Adrenal gland (tissue), 12 donors: ENCODE results near the gene FGL2. TPM values are rescaled to one million over a fixed set of nuclear protein-coding genes. Genes with fewer than 3 reads are reported as not detected.
"Not testable (repeated sequence)": the region's sequence is repeated elsewhere in the genome, so short reads cannot be mapped to it uniquely, and the experiment has no call there.

Source experiments
- DNase-seq, 7 donors: peaks; one replicate each; pipeline ENCODE4 v3.0.0-alpha.2; 2019 to 2020
- H3K27ac ChIP-seq, 5 donors: fragments of 200-600 bp; sonication (generic) in 4 of 5; 1 replicate in 3 of 5; 2 replicates in 2 of 5; pipeline versions ENCODE4 v1.5.1 to v1.8.0; 2016 to 2020; ENCODE audit warnings: mild to moderate bottlenecking in 1 of 5
- H3K27me3 ChIP-seq: fragments of 200-600 bp; 2 replicates; pipeline ENCODE4 v1.8.0; 2021
- H3K36me3 ChIP-seq, 2 donors: fragments of 200-600 bp; replicated peaks in 1 of 2; 1 replicate in 1 of 2; 2 replicates in 1 of 2; pipeline versions ENCODE4 v1.5.1 to v1.8.0; 2018 to 2022
- H3K4me1 ChIP-seq, 2 donors: fragments of 200-600 bp; replicated peaks in 1 of 2; 1 replicate in 1 of 2; 2 replicates in 1 of 2; pipeline versions ENCODE4 v1.5.1 to v1.8.0; 2018 to 2021
- H3K4me3 ChIP-seq, 4 donors: fragments of 200-600 bp; sonication (generic) in 3 of 4; one replicate each; pipeline ENCODE4 v1.5.1; 2016 to 2018
- H3K9me3 ChIP-seq, 3 donors: fragments of 200-600 bp; sonication (generic) in 1 of 3; replicated peaks in 1 of 3; 1 replicate in 2 of 3; 2 replicates in 1 of 3; pipeline versions ENCODE4 v1.5.1 to v1.8.0; 2016 to 2021
- CTCF ChIP-seq, 6 experiments: fragments of 450-650 bp in 4 of 6; fragments of 200-600 bp in 2 of 6; sonication (generic) in 1 of 6; IDR thresholded peaks; 1 replicate in 5 of 6; 2 replicates in 1 of 6; pipeline versions ENCODE4 v1.5.1 to v1.8.0; 2016 to 2021; ENCODE audit warnings: antibody characterized with exemption in 6 of 6, mild to moderate bottlenecking in 2 of 6, moderate library complexity in 1 of 6
- POLR2A ChIP-seq, 2 donors: fragments of 450-650 bp; IDR thresholded peaks; one replicate each; pipeline ENCODE4 v1.6.1; 2017; ENCODE audit warnings: antibody characterized with exemption in 2 of 2, mild to moderate bottlenecking in 2 of 2, moderate library complexity in 1 of 2
- WGBS, 4 donors: extraction: QIAGEN DNeasy Blood & Tissue Kit in 2 of 4; methylation state at CpG; one replicate each; pipeline versions ENCODE4 v1.1.5 to v1.1.7; 2013 to 2017; 5-methylcytosine and 5-hydroxymethylcytosine counted together
- intact Hi-C, 2 donors: fragments of 100-400 bp; cut with DNase I; formaldehyde crosslinking; loops; one replicate each; pipeline versions ENCODE4 v1.14.1 to v1.15.0; 2022 to 2023
- polyA plus RNA-seq, 3 donors: library from polyadenylated mRNA; stranded (reverse); fragments of 200-250 nt in 2 of 3; fragments of 350-450 nt in 1 of 3; fragmentation: Illumina TruSeq in 1 of 3; extraction: RNeasy Lipid Tissue Mini Kit (QIAGEN cat#74804) in 1 of 3; gene quantifications; one replicate each; pipeline ENCODE4 v1.2.3, GENCODE V29; 2013 to 2014
- total RNA-seq, 9 donors: library from RNA; depleted of rRNA in 4 of 9; stranded (reverse); fragments of >200 nt in 4 of 9; fragments of 120-200 nt in 1 of 9; fragmentation: NEBNext Ultra II Directional in 1 of 9; extraction: Animal tissue kit (Norgen Biotek cat#: 25700) in 1 of 9; gene quantifications; one replicate each; pipeline versions ENCODE4 v1.1.0 to v1.2.4, GENCODE V29; 2013 to 2023
- donor health status: healthy with polysubstance abuse.
- donor health status: Bipolar disorder and iron deficiency.
- donor health status: DM: yes; HTN: yes; CAD: no.
- donor health status: DM: no; HTN: no; CAD: no.
- donor health status: DM: no; HTN: no; CAD: no.
- donor health status: DM: yes; HTN: yes; CAD: no.

Gene FGL2
- total and polyA plus RNA-seq, 12 donors: 4.8 to 71.7 (median 21.2) TPM

- 74 to 82% (median 76%) methylated on average over 4 of the region's 4 CpGs for WGBS, 4 donors
- intact Hi-C loops: no loop called here
- Histone ChIP-seq H3K36me3 (no peaks in the 10 kb centered on the region), H3K9me3 (no peaks in the 10 kb centered on the region), H3K4me3 (no peak overlapping the region), H3K27me3 (no peaks in the 10 kb centered on the region), H3K27ac (no peak overlapping the region), H3K4me1 (peaks cover 0 to 7% of the 10 kb centered on the region in 2 donors)
- no peak for TF ChIP-seq POLR2A (IDR thresholded peaks at IDR 0.05)
- no peak for TF ChIP-seq CTCF (IDR thresholded peaks at IDR 0.05)
- no peak for DNase-seq
Measured at GRCh38 chr7:77222065-77222464, 22.4 kb upstream of the FGL2 start.

GRCh38 chr7:77219701-77220331 lies 20.2 kb upstream of the FGL2 start:
- H3K4me1 ChIP-seq, intact Hi-C loops, H3K9me3 ChIP-seq, H3K27ac ChIP-seq, DNase-seq, H3K4me3 ChIP-seq, H3K36me3 ChIP-seq, H3K27me3 ChIP-seq: not testable (repeated sequence)
- 91 to 97% (median 94%) methylated on average over 10 of the region's 10 CpGs for WGBS, 4 donors

- Histone ChIP-seq H3K4me3 (no peak overlapping the region), H3K4me1 (no peaks in the 10 kb centered on the region), H3K36me3 (no peaks in the 10 kb centered on the region), H3K9me3 (no peaks in the 10 kb centered on the region), H3K27ac (no peak overlapping the region), H3K27me3 (no peaks in the 10 kb centered on the region)
- no peak for DNase-seq
- 96 to 98% (median 97%) methylated on average over 2 of the region's 2 CpGs for WGBS, 4 donors
- TF ChIP-seq CTCF (IDR thresholded peaks at IDR 0.05): no peak
- no peak for TF ChIP-seq POLR2A (IDR thresholded peaks at IDR 0.05)
- intact Hi-C loops: no loop called here
Measured at GRCh38 chr7:77217474-77218185, 18.0 kb upstream of the FGL2 start.

GRCh38 chr7:77216181-77216845 lies 16.7 kb upstream of the FGL2 start:
- H3K36me3 ChIP-seq: no peaks in the 10 kb centered on the region
- no peak overlapping the region for H3K4me3 ChIP-seq
- H3K27ac ChIP-seq: no peak overlapping the region
- H3K27me3 ChIP-seq: no peaks in the 10 kb centered on the region
- TF ChIP-seq POLR2A (IDR thresholded peaks at IDR 0.05): no peak
- no peak for TF ChIP-seq CTCF (IDR thresholded peaks at IDR 0.05)
- intact Hi-C loops: no loop called here
- 88 to 96% (median 91%) methylated on average over 3 of the region's 3 CpGs for WGBS, 4 donors
- H3K9me3 ChIP-seq: no peaks in the 10 kb centered on the region
- H3K4me1 ChIP-seq: no peaks in the 10 kb centered on the region
- no peak for DNase-seq
